Osteoblast (primary cell): ENCODE results near the gene UNC13D. TPM values are rescaled to one million over a fixed set of nuclear protein-coding genes. Genes with fewer than 3 reads are reported as not detected.
A peak's percentile ranks its signal among the peaks of the same experiment; 100 is the strongest.

Source experiments
- DNase-seq: peaks from one replicate; pipeline ENCODE4 v3.0.0; 2011; ENCODE audit warnings: low spot score, mixed read lengths; ENCODE audit not compliant: insufficient read length; ENCODE audit errors: missing footprints
- H2AFZ ChIP-seq: 2 replicates; pipeline ENCODE4 v1.6.0; 2011; ENCODE audit warnings: mild to moderate bottlenecking, low read length
- H3K27ac ChIP-seq: 2 replicates; pipeline ENCODE4 v1.5.1; 2011; ENCODE audit warnings: mild to moderate bottlenecking, low read depth, low read length, moderate library complexity
- H3K27me3 ChIP-seq: 2 replicates; pipeline ENCODE4 v1.6.0; 2012; ENCODE audit warnings: mild to moderate bottlenecking, control low read depth, inconsistent platforms, low read length, moderate library complexity; ENCODE audit not compliant: insufficient read depth
- H3K36me3 ChIP-seq: 2 replicates; pipeline ENCODE4 v1.5.1; 2011; ENCODE audit warnings: mild to moderate bottlenecking, low read length, control low read depth, moderate library complexity; ENCODE audit not compliant: insufficient read depth
- H3K4me1 ChIP-seq: 2 replicates; pipeline ENCODE4 v1.5.1; 2011; ENCODE audit warnings: mild to moderate bottlenecking, low read length, control low read depth, moderate library complexity; ENCODE audit not compliant: insufficient read depth
- H3K4me2 ChIP-seq: 2 replicates; pipeline ENCODE4 v1.6.0; 2011; ENCODE audit warnings: mild to moderate bottlenecking, low read length; ENCODE audit not compliant: insufficient read depth
- H3K4me3 ChIP-seq: fragments of 200-600 bp; sonication (generic); 3 replicates; pipeline ENCODE4 v1.5.1; 2012; ENCODE audit warnings: mild to moderate bottlenecking, low read length, inconsistent platforms; ENCODE audit not compliant: insufficient read depth
- H3K79me2 ChIP-seq: 2 replicates; pipeline ENCODE4 v1.6.0; 2012; ENCODE audit warnings: mild to moderate bottlenecking, low read length, control low read depth, inconsistent platforms; ENCODE audit not compliant: insufficient read depth
- H3K9me3 ChIP-seq: 2 replicates; pipeline ENCODE4 v1.5.1; 2011; ENCODE audit warnings: low read depth, low read length, control low read depth
- H4K20me1 ChIP-seq: 2 replicates; pipeline ENCODE4 v1.6.0; 2012; ENCODE audit warnings: mild to moderate bottlenecking, low read length, control low read depth; ENCODE audit not compliant: insufficient read depth
- total RNA-seq: library from RNA; depleted of rRNA; stranded (reverse); fragments of >200 nt; gene quantifications from 2 replicates; pipeline ENCODE4 v1.2.3, GENCODE V29; 2012
- TF ChIP-seq, protein P1 (sequence below): IDR thresholded peaks from 2 replicates; pipeline ENCODE4 v1.5.1; 2011; ENCODE audit warnings: mild to moderate bottlenecking, low read depth, low read length, moderate library complexity; ENCODE audit errors: extremely low read depth

UNC13D gene
- total RNA-seq, 1 donor = 1.1 TPM

DNA sequence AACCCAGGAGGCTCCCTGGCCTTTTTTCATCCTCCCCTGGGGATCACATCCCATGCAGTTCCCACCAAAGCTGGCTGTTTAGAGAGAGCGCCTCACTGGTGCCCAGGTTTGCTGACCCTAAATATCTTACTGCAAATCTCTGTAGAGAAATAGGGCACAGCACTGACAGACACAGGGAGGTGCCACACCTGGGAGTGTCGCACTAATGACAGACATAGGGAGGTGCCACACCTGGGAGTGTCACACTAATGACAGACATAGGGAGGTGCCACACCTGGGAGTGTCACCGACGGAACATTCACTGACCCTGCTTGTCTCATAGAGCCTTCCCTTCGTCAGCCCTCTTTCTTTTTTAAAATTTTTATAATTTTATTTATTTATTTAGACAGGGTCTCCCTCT lies 34.0 kb downstream of the UNC13D start:
- H3K9me3 ChIP-seq = no peaks in the 10 kb centered on the region
- peaks cover 17% of the 10 kb centered on the region for H4K20me1 ChIP-seq
- H2AFZ ChIP-seq = no peak overlapping the region
- H3K27ac ChIP-seq = no peak overlapping the region
- H3K36me3 ChIP-seq = peaks cover 18% of the 10 kb centered on the region
- no peak overlapping the region for H3K4me2 ChIP-seq
- TF ChIP-seq, protein P1, sequence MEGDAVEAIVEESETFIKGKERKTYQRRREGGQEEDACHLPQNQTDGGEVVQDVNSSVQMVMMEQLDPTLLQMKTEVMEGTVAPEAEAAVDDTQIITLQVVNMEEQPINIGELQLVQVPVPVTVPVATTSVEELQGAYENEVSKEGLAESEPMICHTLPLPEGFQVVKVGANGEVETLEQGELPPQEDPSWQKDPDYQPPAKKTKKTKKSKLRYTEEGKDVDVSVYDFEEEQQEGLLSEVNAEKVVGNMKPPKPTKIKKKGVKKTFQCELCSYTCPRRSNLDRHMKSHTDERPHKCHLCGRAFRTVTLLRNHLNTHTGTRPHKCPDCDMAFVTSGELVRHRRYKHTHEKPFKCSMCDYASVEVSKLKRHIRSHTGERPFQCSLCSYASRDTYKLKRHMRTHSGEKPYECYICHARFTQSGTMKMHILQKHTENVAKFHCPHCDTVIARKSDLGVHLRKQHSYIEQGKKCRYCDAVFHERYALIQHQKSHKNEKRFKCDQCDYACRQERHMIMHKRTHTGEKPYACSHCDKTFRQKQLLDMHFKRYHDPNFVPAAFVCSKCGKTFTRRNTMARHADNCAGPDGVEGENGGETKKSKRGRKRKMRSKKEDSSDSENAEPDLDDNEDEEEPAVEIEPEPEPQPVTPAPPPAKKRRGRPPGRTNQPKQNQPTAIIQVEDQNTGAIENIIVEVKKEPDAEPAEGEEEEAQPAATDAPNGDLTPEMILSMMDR = no peak
- H3K27me3 ChIP-seq = no peaks in the 10 kb centered on the region
- no peak overlapping the region for H3K4me3 ChIP-seq
- H3K79me2 ChIP-seq = peaks cover 5% of the 10 kb centered on the region
- H3K4me1 ChIP-seq = peaks cover 29% of the 10 kb centered on the region
- peak; percentile 27 for DNase-seq

- H3K9me3 ChIP-seq = no peaks in the 10 kb centered on the region
- DNase-seq = no peak
- H3K36me3 ChIP-seq = peaks cover 18% of the 10 kb centered on the region
- no peak overlapping the region for H2AFZ ChIP-seq
- TF ChIP-seq, protein P1 = no peak
- H4K20me1 ChIP-seq = peaks cover 17% of the 10 kb centered on the region
- no peaks in the 10 kb centered on the region for H3K27me3 ChIP-seq
- peaks cover 5% of the 10 kb centered on the region for H3K79me2 ChIP-seq
- peaks cover 24% of the 10 kb centered on the region for H3K4me1 ChIP-seq
- no peak overlapping the region for H3K4me3 ChIP-seq
- H3K4me2 ChIP-seq = peak overlapping the region; percentile 43
- peak overlapping the region; percentile 65 for H3K27ac ChIP-seq
Observed at GRCh38 chr17:75809631-75810111, 34.5 kb downstream of the UNC13D start.

DNA sequence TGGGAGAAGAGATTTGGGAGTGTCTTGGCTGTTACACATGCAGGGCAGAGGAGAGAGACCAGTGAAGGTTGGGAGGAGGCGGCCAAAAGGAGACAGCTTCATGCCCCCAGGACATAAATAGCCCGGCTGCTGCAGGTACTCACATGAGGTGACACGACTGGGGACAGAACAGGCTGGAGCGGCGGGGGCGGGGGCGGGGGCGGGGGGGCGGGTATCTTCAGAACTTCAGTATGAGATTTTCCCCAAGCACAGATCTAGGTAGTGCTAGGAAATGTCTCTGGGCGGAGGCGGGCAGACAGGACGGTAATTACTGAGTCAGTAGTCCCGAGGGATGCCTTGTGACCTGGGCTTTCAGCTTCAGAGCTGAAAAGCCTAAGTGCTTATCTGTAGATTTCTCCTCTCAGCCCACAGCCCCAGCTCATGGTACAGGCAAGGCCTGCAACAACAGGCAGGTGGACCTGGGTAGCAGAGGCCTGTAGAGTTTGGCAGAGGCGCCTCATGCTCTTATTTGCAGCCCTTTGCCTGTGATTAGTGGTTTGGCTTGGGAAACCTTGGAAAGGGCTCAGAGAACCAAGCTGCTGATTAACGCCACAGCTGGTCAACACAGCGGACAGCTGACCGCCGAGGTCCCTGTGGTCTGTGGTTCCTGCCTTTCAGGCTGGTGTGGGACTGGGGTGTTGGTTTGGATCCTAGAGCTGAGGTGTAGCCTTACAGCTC lies 35.1 kb downstream of the UNC13D start:
- peaks cover 15% of the 10 kb centered on the region for H3K36me3 ChIP-seq
- H3K4me1 ChIP-seq = peaks cover 20% of the 10 kb centered on the region
- TF ChIP-seq, protein P1 = no peak
- peaks cover 17% of the 10 kb centered on the region for H4K20me1 ChIP-seq
- peak overlapping the region; percentile 34 for H3K4me3 ChIP-seq
- no peaks in the 10 kb centered on the region for H3K27me3 ChIP-seq
- DNase-seq = peak; percentile 96
- H3K9me3 ChIP-seq = no peaks in the 10 kb centered on the region
- H2AFZ ChIP-seq = no peak overlapping the region
- H3K4me2 ChIP-seq = peak overlapping the region; percentile 43
- H3K27ac ChIP-seq = peak overlapping the region; percentile 65
- peaks cover 5% of the 10 kb centered on the region for H3K79me2 ChIP-seq

DNA sequence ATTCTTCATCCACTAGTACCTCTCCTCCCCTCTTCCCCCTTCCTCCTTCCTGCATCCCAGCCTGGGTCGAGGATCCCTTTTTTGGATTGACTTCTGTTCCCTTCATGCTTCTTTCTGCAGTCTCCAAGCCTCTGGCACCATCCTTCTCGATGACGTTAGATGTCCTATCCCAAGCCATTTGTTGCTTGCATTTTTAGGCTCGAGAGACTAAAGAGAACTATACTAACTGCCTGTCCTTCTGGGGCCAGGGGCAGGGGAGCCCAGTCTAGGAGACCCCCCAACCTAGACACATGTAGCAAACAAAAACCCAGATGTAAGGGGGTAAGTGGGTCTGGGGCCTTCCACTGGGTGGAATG lies 35.7 kb downstream of the UNC13D start:
- Histone ChIP-seq H3K79me2 (peaks cover 7% of the 10 kb centered on the region), H4K20me1 (peaks cover 17% of the 10 kb centered on the region), H3K9me3 (no peaks in the 10 kb centered on the region), H2AFZ (no peak overlapping the region), H3K27ac (peak overlapping the region; percentile 10), H3K27me3 (no peaks in the 10 kb centered on the region), H3K4me2 (peak overlapping the region; percentile 3), H3K4me1 (peaks cover 20% of the 10 kb centered on the region), H3K4me3 (no peak overlapping the region), H3K36me3 (peaks cover 15% of the 10 kb centered on the region)
- no peak for DNase-seq
- TF ChIP-seq, protein P1 = no peak
